C4-2B (cell line): ENCODE data around the gene SLC2A8.

Experiments used
- CTCF ChIP-seq: fragments of 450-650 bp; conservative IDR thresholded peaks from 2 replicates; pipeline ENCODE4 v1.5.1; 2017; ENCODE audit warnings: mild to moderate bottlenecking
- ZFX ChIP-seq: fragments of 450-650 bp; IDR thresholded peaks from 2 replicates; pipeline ENCODE4 v1.6.1; 2017

GRCh38 chr9:127369428-127369827, 27.5 kb upstream of the SLC2A8 start:
- no peak for TF ChIP-seq CTCF
- no peak for TF ChIP-seq ZFX
